ENCODE measurements around the gene SLU7.

- TF ChIP-seq GATA2 (IDR thresholded peaks at IDR 0.05; ENCODE audit: low read depth, low read length) (no peak), GATA3 (IDR thresholded peaks at IDR 0.05; ENCODE audit: low read depth, low read length) (no peak)
Measured at GRCh38 chr5:160468363-160468975, 49.6 kb upstream of the SLU7 start.
